Aorta (tissue), 5 donors: Measurements from ENCODE around the gene MAP3K7CL. TPM values are rescaled to one million over a fixed set of nuclear protein-coding genes. Genes with fewer than 3 reads are reported as not detected.
A peak's percentile ranks its signal among the peaks of the same experiment; 100 is the strongest.

Experiments used
- ATAC-seq: fragments of 200-7000 bp; cut with Tn5 transposase; one replicate; pipeline ENCODE4 v1.9.1; 2022; ENCODE audit warnings: moderate library complexity; ENCODE audit not compliant: low FRiP score
- DNase-seq, 2 donors: peaks; one replicate each; pipeline ENCODE4 v3.0.0-alpha.2; 2020
- H3K27ac ChIP-seq, 2 donors: one replicate each; pipeline ENCODE4 v1.5.1; 2013; ENCODE audit warnings: low read length in 2 of 2, mild to moderate bottlenecking in 2 of 2, moderate library complexity in 2 of 2, control low read depth in 1 of 2, inconsistent platforms in 1 of 2, low read depth in 1 of 2
- H3K27me3 ChIP-seq, 2 donors: one replicate each; pipeline ENCODE4 v1.6.1; 2013; ENCODE audit warnings: control low read depth in 1 of 2, low read length in 1 of 2, mild to moderate bottlenecking in 1 of 2, moderate library complexity in 1 of 2; ENCODE audit not compliant: insufficient read depth in 2 of 2, control insufficient read depth in 1 of 2
- H3K36me3 ChIP-seq, 2 donors: one replicate each; pipeline ENCODE4 v1.6.1; 2013; ENCODE audit warnings: control low read depth in 1 of 2, low read length in 1 of 2, mild to moderate bottlenecking in 1 of 2; ENCODE audit not compliant: insufficient read depth in 2 of 2, control insufficient read depth in 1 of 2
- H3K4me1 ChIP-seq, 2 donors: one replicate each; pipeline ENCODE4 v1.6.1; 2013; ENCODE audit warnings: low read length in 2 of 2, control low read depth in 1 of 2, mild to moderate bottlenecking in 1 of 2, moderate library complexity in 1 of 2; ENCODE audit not compliant: insufficient read depth in 2 of 2, control insufficient read depth in 1 of 2
- H3K4me3 ChIP-seq, 2 donors: one replicate each; pipeline ENCODE4 v1.5.1; 2013; ENCODE audit warnings: low read length in 2 of 2, control low read depth in 1 of 2, mild to moderate bottlenecking in 1 of 2
- H3K9me3 ChIP-seq: one replicate; pipeline ENCODE4 v1.6.1; 2013; ENCODE audit warnings: mild to moderate bottlenecking, low read length; ENCODE audit not compliant: control insufficient read depth
- whole genome bisulfite sequencing, 2 donors: extraction: QIAGEN DNeasy Blood & Tissue Kit; methylation state at CpG; one replicate each; pipeline ENCODE4 v1.1.7; 2013; 5-methylcytosine and 5-hydroxymethylcytosine counted together
- intact Hi-C, 2 donors: fragments of 100-400 bp; cut with DNase I; formaldehyde crosslinking; loops; one replicate each; pipeline versions ENCODE4 v1.14.2 to v1.15.0; 2022
- polyA plus RNA-seq, 2 donors: library from polyadenylated mRNA; stranded (reverse); fragments of 200-250 nt; gene quantifications; one replicate each; pipeline ENCODE4 v1.2.3, GENCODE V29; 2013
- total RNA-seq, 2 donors: library from RNA; stranded (reverse); fragmentation: NEBNext Ultra II Directional; extraction: Animal tissue kit (Norgen Biotek cat#: 25700); gene quantifications; one replicate each; pipeline ENCODE4 v1.2.1, GENCODE V29; 2021
- donor health status: healthy with polysubstance abuse.
- donor health status: Bipolar disorder and iron deficiency.
- donor health status: DM: no; HTN: no; CAD: no.
- donor health status: DM: no; HTN: no; CAD: no.
- donor health status: DM: yes; HTN: yes; CAD: no.

Gene MAP3K7CL
- total and polyA plus RNA-seq, 4 donors = 19.4 to 84.6 (median 33.2) TPM

DNA sequence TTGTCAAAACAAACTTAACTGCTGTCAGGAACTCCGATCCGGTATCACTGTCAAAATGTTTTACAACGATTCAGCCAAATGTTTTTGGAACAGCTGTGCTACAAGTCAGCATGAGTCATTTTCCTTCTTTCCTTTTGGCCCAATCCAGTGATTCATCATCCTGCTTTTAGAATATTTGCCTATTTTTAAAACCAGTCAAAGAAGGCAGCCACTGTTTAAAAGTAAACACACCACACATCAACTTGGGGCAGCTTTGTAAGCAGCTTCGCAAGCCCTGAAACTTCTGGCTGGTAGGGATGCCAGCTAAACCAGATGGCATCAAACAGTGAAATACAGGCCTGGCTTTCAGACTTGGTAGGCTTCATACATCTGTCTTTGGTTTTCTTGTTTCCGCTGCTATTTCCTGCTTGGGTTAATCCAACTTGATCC lies 14.9 kb downstream of the MAP3K7CL start:
- intact Hi-C loops = no loop called here
- no peaks in the 10 kb centered on the region for H3K9me3 ChIP-seq
- no peaks in the 10 kb centered on the region for H3K27me3 ChIP-seq
- ATAC-seq (peak; percentile 86), DNase-seq (peak in 1 of 2 donors; percentile 58)
- peak overlapping the region; percentile 47 to 69 for H3K27ac ChIP-seq
- H3K4me1 ChIP-seq = peaks cover 2 to 4% of the 10 kb centered on the region in 2 donors
- H3K36me3 ChIP-seq = peaks cover 0 to 1% of the 10 kb centered on the region in 2 donors
- 4 to 5% methylated on average over 5 of the region's 5 CpGs for WGBS, 2 donors
- H3K4me3 ChIP-seq = no peak overlapping the region

DNA sequence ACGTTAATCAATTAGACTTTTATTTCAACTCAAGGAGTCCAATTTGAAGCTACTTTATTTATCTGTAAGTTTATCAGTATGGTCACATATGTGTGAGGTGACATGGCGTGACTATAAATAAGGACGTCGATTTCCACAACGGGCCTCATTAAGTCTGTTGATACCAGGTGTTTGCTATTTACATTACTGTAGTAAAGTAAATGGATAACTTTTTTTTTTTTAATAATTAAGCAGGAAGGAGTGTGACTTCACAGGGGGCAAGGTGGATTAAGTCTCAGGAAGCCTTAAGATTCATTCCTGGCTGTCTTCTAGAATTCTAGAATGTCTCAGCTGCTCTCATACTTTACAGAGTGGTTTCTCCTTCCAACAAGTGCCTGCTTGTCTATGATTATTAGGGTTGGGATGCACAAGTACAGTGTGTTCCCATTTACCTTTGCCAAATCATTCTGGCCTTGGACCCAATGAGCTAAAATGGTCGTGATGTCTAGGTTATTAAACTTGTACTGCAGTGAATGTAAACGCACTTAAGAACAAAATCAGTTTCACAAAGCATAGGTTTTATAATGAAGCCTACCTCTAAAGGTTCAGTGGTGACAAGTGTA lies 15.5 kb downstream of the MAP3K7CL start:
- intact Hi-C loops = no loop called here
- Histone ChIP-seq H3K36me3 (peaks cover 0 to 1% of the 10 kb centered on the region in 2 donors), H3K27ac (peak overlapping the region; percentile 69 to 79), H3K4me3 (no peak overlapping the region), H3K4me1 (peaks cover 2 to 4% of the 10 kb centered on the region in 2 donors), H3K27me3 (no peaks in the 10 kb centered on the region), H3K9me3 (no peaks in the 10 kb centered on the region)
- ATAC-seq (no peak), DNase-seq (no peak)
- 42 to 46% methylated on average over 7 of the region's 7 CpGs for WGBS, 2 donors

DNA sequence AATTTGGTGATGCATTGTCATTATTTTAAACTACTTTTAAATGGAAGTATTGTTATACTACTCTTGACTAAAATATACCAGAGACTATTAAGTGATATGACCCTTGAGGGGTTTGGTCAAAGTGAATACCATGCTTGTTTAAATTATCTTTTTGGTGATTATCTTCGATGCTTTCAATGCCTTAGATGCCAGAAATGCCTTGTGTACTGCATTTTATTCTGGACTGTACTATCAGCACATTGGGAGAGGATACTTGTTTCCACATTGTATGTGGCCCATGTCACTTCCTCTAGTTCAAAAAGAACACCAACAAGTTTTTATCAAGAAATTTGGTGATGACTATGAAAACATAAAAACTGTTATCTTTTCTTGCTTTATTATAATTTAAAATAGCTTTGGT lies 16.3 kb downstream of the MAP3K7CL start:
- peak overlapping the region in 1 of 2 donors; percentile 51 for H3K27ac ChIP-seq
- intact Hi-C loops = no loop called here

DNA sequence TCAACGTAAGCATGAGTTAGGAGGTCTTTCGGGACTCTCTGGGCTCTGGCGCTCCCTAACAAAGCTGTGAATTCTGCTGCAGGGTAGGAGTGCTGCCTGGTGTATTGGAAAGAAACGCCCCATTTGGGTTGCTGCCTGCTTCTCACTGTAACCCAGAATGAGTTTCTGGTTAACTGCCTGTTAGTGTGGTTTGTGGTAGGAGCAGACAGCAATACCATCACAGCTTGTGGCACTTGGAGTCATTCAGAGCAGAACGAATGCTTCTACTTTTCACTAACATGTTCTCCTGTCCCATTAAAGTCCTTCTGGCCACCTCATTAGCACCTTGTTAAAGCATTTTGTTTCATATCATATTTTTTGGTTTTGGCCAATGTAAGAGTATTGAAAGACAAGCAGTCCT lies 18.1 kb downstream of the MAP3K7CL start:
- ATAC-seq = no peak
- H3K9me3 ChIP-seq = no peaks in the 10 kb centered on the region

More for the DNA sequence above, 16.3 kb downstream of the MAP3K7CL start:
- peaks cover 2 to 4% of the 10 kb centered on the region in 2 donors for H3K4me1 ChIP-seq
- WGBS, 2 donors = 45 to 59% methylated on average over 1 of the region's 1 CpG
- peaks cover 0 to 1% of the 10 kb centered on the region in 2 donors for H3K36me3 ChIP-seq
- ATAC-seq (no peak), DNase-seq (no peak)
- no peaks in the 10 kb centered on the region for H3K9me3 ChIP-seq
- H3K27me3 ChIP-seq = no peaks in the 10 kb centered on the region
- no peak overlapping the region for H3K4me3 ChIP-seq

DNA sequence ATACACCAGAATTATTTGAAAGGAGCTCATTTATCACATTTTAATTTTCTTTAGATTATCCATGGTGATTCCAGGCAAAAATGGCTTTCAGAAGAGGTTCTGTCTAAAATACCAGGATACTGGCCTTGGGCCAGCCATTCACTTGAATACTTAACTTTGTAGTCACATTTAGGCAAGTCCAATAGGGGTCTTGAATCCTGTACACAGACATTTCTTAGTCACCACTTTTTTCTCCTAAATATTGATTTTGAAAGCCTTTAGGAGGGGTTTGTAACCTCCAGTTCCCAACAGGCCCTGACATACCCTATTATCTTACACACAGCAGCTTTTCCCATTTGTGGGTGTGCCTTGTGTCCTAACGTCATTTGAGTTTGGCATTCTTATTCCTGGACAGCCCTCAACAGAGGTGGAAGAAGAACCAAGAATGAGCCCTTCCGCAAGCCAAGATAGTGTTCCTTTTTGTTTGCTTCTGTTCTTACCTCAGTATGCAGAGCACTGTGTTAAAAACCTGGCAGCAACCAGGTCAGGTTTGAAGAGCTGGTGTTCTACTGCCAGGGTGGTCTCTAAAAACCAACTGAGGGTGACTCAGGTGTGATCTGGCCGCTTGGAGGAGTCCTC lies 19.5 kb downstream of the MAP3K7CL start:
- no peak for DNase-seq
- no peaks in the 10 kb centered on the region for H3K27me3 ChIP-seq
- intact Hi-C loops = no loop called here
- H3K36me3 ChIP-seq = no peaks in the 10 kb centered on the region
- H3K9me3 ChIP-seq = no peaks in the 10 kb centered on the region
- no peak for ATAC-seq
- no peak overlapping the region for H3K27ac ChIP-seq
- H3K4me1 ChIP-seq = peaks cover 4% of the 10 kb centered on the region in 2 donors
- WGBS, 2 donors = 60 to 82% methylated on average over 3 of the region's 3 CpGs
- H3K4me3 ChIP-seq = no peak overlapping the region

More for the DNA sequence above, 18.1 kb downstream of the MAP3K7CL start:
- H3K36me3 ChIP-seq = no peaks in the 10 kb centered on the region
- H3K27ac ChIP-seq = no peak overlapping the region
- peaks cover 4% of the 10 kb centered on the region in 2 donors for H3K4me1 ChIP-seq
- no peak overlapping the region for H3K4me3 ChIP-seq
- intact Hi-C loops = no loop called here
- peak in 1 of 2 donors; percentile 63 for DNase-seq
- 45 to 74% methylated on average over 5 of the region's 5 CpGs for WGBS, 2 donors
- H3K27me3 ChIP-seq = no peaks in the 10 kb centered on the region

DNA sequence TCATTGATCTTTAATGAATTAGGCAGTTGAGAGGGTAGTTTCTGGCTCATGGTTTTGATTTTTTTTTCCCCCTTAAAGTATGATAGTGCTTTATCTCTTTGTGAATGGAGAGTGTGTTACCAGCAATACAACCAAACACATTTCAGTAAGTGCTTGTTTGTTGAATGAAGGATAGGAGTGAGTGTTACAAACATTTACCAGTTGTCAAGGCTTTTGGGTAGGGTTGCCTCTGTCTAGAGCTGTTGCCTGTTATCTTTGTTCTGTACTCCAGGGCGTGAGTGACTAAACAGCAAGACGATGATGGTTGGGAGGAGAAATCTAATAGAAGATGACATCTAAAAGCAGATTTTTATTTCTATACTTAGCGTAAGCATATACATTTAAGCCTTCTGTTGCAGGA lies 21.5 kb downstream of the MAP3K7CL start:
- ATAC-seq = no peak
- intact Hi-C loops = no loop called here
- WGBS, 2 donors = 70 to 92% methylated on average over 3 of the region's 3 CpGs
- no peak overlapping the region for H3K27ac ChIP-seq
- no peak for DNase-seq
- no peaks in the 10 kb centered on the region for H3K9me3 ChIP-seq
- H3K36me3 ChIP-seq = no peaks in the 10 kb centered on the region
- peaks cover 2 to 4% of the 10 kb centered on the region in 2 donors for H3K4me1 ChIP-seq
- no peak overlapping the region for H3K4me3 ChIP-seq
- no peaks in the 10 kb centered on the region for H3K27me3 ChIP-seq

DNA sequence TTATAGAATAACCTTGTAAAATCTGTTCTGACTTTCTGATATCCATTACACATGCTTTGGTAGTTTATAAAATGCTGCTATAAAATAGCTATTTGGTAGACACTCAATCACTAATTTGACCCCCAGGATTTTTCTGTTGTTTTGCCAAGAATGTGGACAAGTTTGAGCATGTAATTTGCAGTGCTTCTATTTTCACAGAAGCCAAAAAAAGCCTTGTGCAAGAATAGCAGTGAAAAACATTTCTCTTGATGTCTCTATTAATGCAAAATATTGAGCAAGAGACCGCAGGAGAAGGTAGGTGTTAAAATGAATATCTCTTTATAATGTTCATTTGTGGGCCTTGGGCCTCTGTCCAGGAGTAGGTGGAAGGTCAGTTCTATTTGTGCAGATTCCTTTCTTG lies 22.5 kb downstream of the MAP3K7CL start:
- H3K27me3 ChIP-seq = no peaks in the 10 kb centered on the region
- ATAC-seq = no peak
- 67 to 78% methylated on average over 1 of the region's 1 CpG for WGBS, 2 donors
- no peak overlapping the region for H3K27ac ChIP-seq
- H3K4me1 ChIP-seq = peaks cover 2 to 5% of the 10 kb centered on the region in 2 donors
- intact Hi-C loops = no loop called here
- H3K36me3 ChIP-seq = no peaks in the 10 kb centered on the region
- no peak for DNase-seq
- no peak overlapping the region for H3K4me3 ChIP-seq
- H3K9me3 ChIP-seq = no peaks in the 10 kb centered on the region

DNA sequence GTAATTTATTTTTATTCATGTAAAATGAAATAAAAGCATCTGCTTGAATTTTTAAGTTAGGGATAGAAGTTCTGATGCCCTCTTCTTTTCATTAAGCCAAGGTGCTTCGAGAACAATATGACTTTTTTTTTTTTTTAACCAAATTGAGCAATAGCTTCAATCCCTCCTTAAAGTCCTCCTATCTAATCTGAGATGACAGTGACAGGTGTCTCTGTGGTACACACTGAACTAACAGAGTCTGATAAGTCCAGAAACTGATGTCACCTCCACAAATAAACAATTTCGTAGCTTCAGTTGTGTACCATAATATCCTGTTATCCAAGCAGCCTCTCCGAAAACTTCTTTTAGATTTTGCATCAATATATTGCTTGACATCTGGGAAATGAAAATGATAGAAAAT lies 23.8 kb downstream of the MAP3K7CL start:
- Histone ChIP-seq H3K36me3 (no peaks in the 10 kb centered on the region), H3K4me1 (peaks cover 2 to 3% of the 10 kb centered on the region in 2 donors), H3K27ac (no peak overlapping the region), H3K27me3 (no peaks in the 10 kb centered on the region), H3K4me3 (no peak overlapping the region), H3K9me3 (no peaks in the 10 kb centered on the region)
- DNase-seq = no peak
- WGBS, 2 donors = 92 to 93% methylated on average over 3 of the region's 3 CpGs
- intact Hi-C loops = no loop called here
- ATAC-seq = no peak
